Measurements from ENCODE around the gene THG1L.

Gene THG1L

GRCh38 chr5:157779221-157779620, 48.0 kb downstream of the THG1L start:
- TF ChIP-seq, protein P1, sequence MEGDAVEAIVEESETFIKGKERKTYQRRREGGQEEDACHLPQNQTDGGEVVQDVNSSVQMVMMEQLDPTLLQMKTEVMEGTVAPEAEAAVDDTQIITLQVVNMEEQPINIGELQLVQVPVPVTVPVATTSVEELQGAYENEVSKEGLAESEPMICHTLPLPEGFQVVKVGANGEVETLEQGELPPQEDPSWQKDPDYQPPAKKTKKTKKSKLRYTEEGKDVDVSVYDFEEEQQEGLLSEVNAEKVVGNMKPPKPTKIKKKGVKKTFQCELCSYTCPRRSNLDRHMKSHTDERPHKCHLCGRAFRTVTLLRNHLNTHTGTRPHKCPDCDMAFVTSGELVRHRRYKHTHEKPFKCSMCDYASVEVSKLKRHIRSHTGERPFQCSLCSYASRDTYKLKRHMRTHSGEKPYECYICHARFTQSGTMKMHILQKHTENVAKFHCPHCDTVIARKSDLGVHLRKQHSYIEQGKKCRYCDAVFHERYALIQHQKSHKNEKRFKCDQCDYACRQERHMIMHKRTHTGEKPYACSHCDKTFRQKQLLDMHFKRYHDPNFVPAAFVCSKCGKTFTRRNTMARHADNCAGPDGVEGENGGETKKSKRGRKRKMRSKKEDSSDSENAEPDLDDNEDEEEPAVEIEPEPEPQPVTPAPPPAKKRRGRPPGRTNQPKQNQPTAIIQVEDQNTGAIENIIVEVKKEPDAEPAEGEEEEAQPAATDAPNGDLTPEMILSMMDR (conservative IDR thresholded peaks at IDR 0.05; ENCODE audit: low read depth, low read length) = no peak

DNA sequence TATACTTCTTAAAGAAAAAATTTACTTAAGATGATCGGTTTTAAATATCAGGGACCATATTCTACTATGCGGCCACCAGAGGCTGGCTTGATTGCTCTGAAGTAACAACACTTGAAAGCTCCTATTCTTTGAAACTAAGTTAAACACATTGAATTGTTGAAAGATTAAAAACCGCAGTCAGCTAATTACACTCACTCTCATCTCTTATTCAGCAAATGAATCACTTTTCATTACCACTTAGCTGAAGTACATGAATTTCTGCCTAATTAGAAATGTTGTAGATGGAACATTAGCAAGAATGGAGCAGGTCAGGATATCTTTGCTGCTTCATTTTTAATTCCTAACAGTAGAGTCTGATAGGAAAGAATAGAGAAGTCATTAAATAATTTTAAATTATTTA, 54.6 kb downstream of the THG1L start:
- TF ChIP-seq, protein P1 (conservative IDR thresholded peaks at IDR 0.05; ENCODE audit: low read depth, low read length) = peak; percentile 19
- peak; percentile 39 for DNase-seq (ENCODE audit: low read depth)
- H3K4me3 ChIP-seq (ENCODE audit: low read length) = no peak overlapping the region

More at GRCh38 chr5:157779221-157779620, 48.0 kb downstream of the THG1L start:
- DNase-seq (ENCODE audit: low read depth) = no peak
- no peak overlapping the region for H3K4me3 ChIP-seq (ENCODE audit: low read length)

Measured in retinal pigment epithelial cell (primary cell).